Calu3 (cell line): ENCODE measurements around the gene POU3F2. TPM values are rescaled to one million over a fixed set of nuclear protein-coding genes. Genes with fewer than 3 reads are reported as not detected.
A peak's percentile ranks its signal among the peaks of the same experiment; 100 is the strongest.

Experiments
- BruUV-seq: library from RNA; stranded (reverse); fragments of 400-500 nt; replicated peaks from 2 replicates; lab custom pipeline; 2021; lab: Mats Ljungman, UMichigan
- CTCF ChIA-PET: fragments of 300-600 bp; sonication (Branson Sonifier 250); formaldehyde crosslinking; loops from one replicate; lab custom pipeline; 2022; ENCODE audit warnings: antibody characterized with exemption; lab: Charles Lee
- DNase-seq: peaks from one replicate; pipeline ENCODE4 v3.0.0; 2022
- H3K27ac Mint-ChIP-seq: one replicate; pipeline ENCODE4 v1.8.0; 2022; ENCODE audit warnings: mixed read lengths; ENCODE audit not compliant: unreplicated experiment
- H3K27me3 Mint-ChIP-seq: one replicate; pipeline ENCODE4 v1.8.0; 2022; ENCODE audit warnings: mixed read lengths; ENCODE audit not compliant: unreplicated experiment
- H3K36me3 Mint-ChIP-seq: one replicate; pipeline ENCODE4 v1.8.0; 2022; ENCODE audit warnings: mild to moderate bottlenecking, moderate library complexity, mixed read lengths; ENCODE audit not compliant: insufficient read depth, unreplicated experiment
- H3K4me1 Mint-ChIP-seq: one replicate; pipeline ENCODE4 v1.8.0; 2022; ENCODE audit warnings: mild to moderate bottlenecking, low read depth, mixed read lengths; ENCODE audit not compliant: unreplicated experiment
- H3K4me3 Mint-ChIP-seq: one replicate; pipeline ENCODE4 v1.8.0; 2022; ENCODE audit warnings: mild to moderate bottlenecking, low read depth, moderate library complexity, mixed read lengths; ENCODE audit not compliant: unreplicated experiment
- H3K9me3 Mint-ChIP-seq: one replicate; pipeline ENCODE4 v1.8.0; 2022; ENCODE audit warnings: low read depth, mixed read lengths; ENCODE audit not compliant: unreplicated experiment
- CTCF ChIP-seq: fragments of 200-600 bp; IDR thresholded peaks from one replicate; pipeline ENCODE4 v1.8.0; 2022; ENCODE audit warnings: antibody characterized with exemption; ENCODE audit not compliant: unreplicated experiment
- intact Hi-C: fragments of 100-400 bp; cut with micrococcal nuclease; formaldehyde crosslinking; loops from one replicate; pipeline ENCODE4 v1.10.0; 2022; ENCODE audit not compliant: unreplicated experiment
- total RNA-seq: library from RNA; stranded (reverse); gene quantifications from 2 replicates; pipeline ENCODE4 v1.2.3, GENCODE V29; 2022

The POU3F2 gene
- total RNA-seq, 1 experiment from 2014 or later = not detected

- no peak for TF ChIP-seq CTCF
- Mint-ChIP-seq H3K36me3 (peaks cover 11% of the 10 kb centered on the region), H3K27ac (no peak overlapping the region), H3K27me3 (peaks cover 80% of the 10 kb centered on the region), H3K4me1 (peaks cover 8% of the 10 kb centered on the region), H3K9me3 (no peaks in the 10 kb centered on the region), H3K4me3 (no peak overlapping the region)
- CTCF ChIA-PET = no interaction called here
- intact Hi-C loops = loop anchor here (5.0 to 10.0 kb wide), 2 partner anchors 402 to 1775 kb away; no protein-coding TSS in a partner anchor
- no peak for DNase-seq
- no TSS peak for BruUV-seq
Observed at GRCh38 chr6:98842342-98843180, 8.2 kb downstream of the POU3F2 start.

GRCh38 chr6:98843271-98844243 is 9.2 kb downstream of the POU3F2 start:
- intact Hi-C loops = loop anchor here (5.0 to 10.0 kb wide), 2 partner anchors 401 to 1776 kb away; no protein-coding TSS in a partner anchor
- no peak for TF ChIP-seq CTCF
- Mint-ChIP-seq H3K27ac (no peak overlapping the region), H3K4me3 (no peak overlapping the region), H3K27me3 (peaks cover 70% of the 10 kb centered on the region), H3K9me3 (no peaks in the 10 kb centered on the region), H3K36me3 (peaks cover 11% of the 10 kb centered on the region), H3K4me1 (peaks cover 8% of the 10 kb centered on the region)
- no TSS peak for BruUV-seq
- CTCF ChIA-PET = no interaction called here
- DNase-seq = no peak

GRCh38 chr6:98844244-98845210 is 10.2 kb downstream of the POU3F2 start:
- peaks cover 8% of the 10 kb centered on the region for H3K4me1 Mint-ChIP-seq
- CTCF ChIA-PET = no interaction called here
- DNase-seq = no peak
- peaks cover 11% of the 10 kb centered on the region for H3K36me3 Mint-ChIP-seq
- no peak overlapping the region for H3K27ac Mint-ChIP-seq
- H3K27me3 Mint-ChIP-seq = peaks cover 67% of the 10 kb centered on the region
- intact Hi-C loops = loop anchor here (1.0 to 10.0 kb wide), 6 partner anchors 75 to 1777 kb away; no protein-coding TSS in a partner anchor
- peak overlapping the region; percentile 68 for H3K4me3 Mint-ChIP-seq
- H3K9me3 Mint-ChIP-seq = no peaks in the 10 kb centered on the region
- no peak for TF ChIP-seq CTCF
- no TSS peak for BruUV-seq
